IMR-90 (cell line): ENCODE data around the gene SHROOM3.

Experiments
- BHLHE40 ChIP-seq: fragments of 150-350 bp; IDR thresholded peaks from 2 replicates; pipeline ENCODE4 v1.6.1; 2016; ENCODE audit warnings: mild to moderate bottlenecking, low read depth, low read length
- CEBPB ChIP-seq: IDR thresholded peaks from 2 replicates; pipeline ENCODE4 v1.6.1; 2012; ENCODE audit warnings: low read depth, low read length, improper control_type of control experiment
- MAFK ChIP-seq: IDR thresholded peaks from 2 replicates; pipeline ENCODE4 v1.6.1; 2012; ENCODE audit warnings: low read depth, low read length, improper control_type of control experiment
- MXI1 ChIP-seq: IDR thresholded peaks from 2 replicates; pipeline ENCODE4 v1.6.1; 2012; ENCODE audit warnings: low read depth, mild to moderate bottlenecking, low read length, moderate library complexity, borderline replicate concordance
- NFE2L2 ChIP-seq: fragments of 150-350 bp; IDR thresholded peaks from 2 replicates; pipeline ENCODE4 v1.6.1; 2016; ENCODE audit warnings: low read depth, mild to moderate bottlenecking, low read length
- POLR2A ChIP-seq: IDR thresholded peaks from 2 replicates; pipeline ENCODE4 v1.6.1; 2012; ENCODE audit warnings: mild to moderate bottlenecking, low read depth, low read length
- RAD21 ChIP-seq: IDR thresholded peaks from 2 replicates; pipeline ENCODE4 v1.6.1; 2012; ENCODE audit warnings: low read length, improper control_type of control experiment
- RCOR1 ChIP-seq: IDR thresholded peaks from 2 replicates; pipeline ENCODE4 v1.6.1; 2012; ENCODE audit warnings: mild to moderate bottlenecking, low read length, improper control_type of control experiment; ENCODE audit not compliant: insufficient replicate concordance
- RFX5 ChIP-seq: IDR thresholded peaks from 2 replicates; pipeline ENCODE4 v1.8.0; 2012; ENCODE audit warnings: low read depth, mild to moderate bottlenecking, low read length, moderate library complexity
- SMC3 ChIP-seq: fragments of 150-350 bp; IDR thresholded peaks from 2 replicates; pipeline ENCODE4 v1.6.1; 2016; ENCODE audit warnings: low read depth, mild to moderate bottlenecking, antibody characterized with exemption, low read length, moderate library complexity
- TF ChIP-seq, protein P1 (sequence below): conservative IDR thresholded peaks from 2 replicates; pipeline ENCODE4 v1.5.1; 2012; ENCODE audit warnings: mild to moderate bottlenecking, low read depth, low read length, improper control_type of control experiment
- TF ChIP-seq, protein P2 (sequence below): fragments of 150-350 bp; IDR thresholded peaks from 2 replicates; pipeline ENCODE4 v1.6.1; 2016; ENCODE audit warnings: low read depth, mild to moderate bottlenecking, low read length, moderate library complexity, borderline replicate concordance
- TF ChIP-seq, protein P3 (sequence below): fragments of 150-350 bp; IDR thresholded peaks from 2 replicates; pipeline ENCODE4 v1.6.1; 2017; ENCODE audit warnings: mild to moderate bottlenecking, antibody characterized with exemption, low read length, low read depth

DNA sequence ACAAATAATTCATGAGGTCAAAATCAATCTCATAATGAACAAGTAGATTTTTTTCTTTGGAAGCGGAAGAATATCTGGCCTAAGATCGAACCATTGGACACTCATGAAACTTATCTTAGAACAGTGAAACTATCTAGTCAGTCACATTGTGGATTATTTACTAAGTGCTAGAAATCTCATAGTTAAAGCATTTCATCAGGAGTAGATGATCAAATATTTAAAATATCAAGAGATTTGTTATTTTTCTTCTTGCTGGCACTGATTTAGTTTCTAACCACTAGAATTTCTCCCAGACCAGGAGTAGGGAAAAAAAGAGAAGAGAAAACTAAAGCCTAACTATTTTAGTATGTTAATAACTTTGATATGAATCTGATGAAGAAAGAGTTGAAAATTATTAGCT lies 105.5 kb downstream of the SHROOM3 start:
- TF ChIP-seq, protein P1, sequence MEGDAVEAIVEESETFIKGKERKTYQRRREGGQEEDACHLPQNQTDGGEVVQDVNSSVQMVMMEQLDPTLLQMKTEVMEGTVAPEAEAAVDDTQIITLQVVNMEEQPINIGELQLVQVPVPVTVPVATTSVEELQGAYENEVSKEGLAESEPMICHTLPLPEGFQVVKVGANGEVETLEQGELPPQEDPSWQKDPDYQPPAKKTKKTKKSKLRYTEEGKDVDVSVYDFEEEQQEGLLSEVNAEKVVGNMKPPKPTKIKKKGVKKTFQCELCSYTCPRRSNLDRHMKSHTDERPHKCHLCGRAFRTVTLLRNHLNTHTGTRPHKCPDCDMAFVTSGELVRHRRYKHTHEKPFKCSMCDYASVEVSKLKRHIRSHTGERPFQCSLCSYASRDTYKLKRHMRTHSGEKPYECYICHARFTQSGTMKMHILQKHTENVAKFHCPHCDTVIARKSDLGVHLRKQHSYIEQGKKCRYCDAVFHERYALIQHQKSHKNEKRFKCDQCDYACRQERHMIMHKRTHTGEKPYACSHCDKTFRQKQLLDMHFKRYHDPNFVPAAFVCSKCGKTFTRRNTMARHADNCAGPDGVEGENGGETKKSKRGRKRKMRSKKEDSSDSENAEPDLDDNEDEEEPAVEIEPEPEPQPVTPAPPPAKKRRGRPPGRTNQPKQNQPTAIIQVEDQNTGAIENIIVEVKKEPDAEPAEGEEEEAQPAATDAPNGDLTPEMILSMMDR, result no peak
- TF ChIP-seq BHLHE40, result no peak
- no peak for TF ChIP-seq RFX5
- TF ChIP-seq POLR2A, result no peak
- TF ChIP-seq CEBPB, result no peak
- no peak for TF ChIP-seq MXI1
- TF ChIP-seq, protein P2, sequence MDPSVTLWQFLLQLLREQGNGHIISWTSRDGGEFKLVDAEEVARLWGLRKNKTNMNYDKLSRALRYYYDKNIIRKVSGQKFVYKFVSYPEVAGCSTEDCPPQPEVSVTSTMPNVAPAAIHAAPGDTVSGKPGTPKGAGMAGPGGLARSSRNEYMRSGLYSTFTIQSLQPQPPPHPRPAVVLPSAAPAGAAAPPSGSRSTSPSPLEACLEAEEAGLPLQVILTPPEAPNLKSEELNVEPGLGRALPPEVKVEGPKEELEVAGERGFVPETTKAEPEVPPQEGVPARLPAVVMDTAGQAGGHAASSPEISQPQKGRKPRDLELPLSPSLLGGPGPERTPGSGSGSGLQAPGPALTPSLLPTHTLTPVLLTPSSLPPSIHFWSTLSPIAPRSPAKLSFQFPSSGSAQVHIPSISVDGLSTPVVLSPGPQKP, result no peak
- TF ChIP-seq RCOR1, result no peak
- no peak for TF ChIP-seq MAFK
- TF ChIP-seq, protein P3, sequence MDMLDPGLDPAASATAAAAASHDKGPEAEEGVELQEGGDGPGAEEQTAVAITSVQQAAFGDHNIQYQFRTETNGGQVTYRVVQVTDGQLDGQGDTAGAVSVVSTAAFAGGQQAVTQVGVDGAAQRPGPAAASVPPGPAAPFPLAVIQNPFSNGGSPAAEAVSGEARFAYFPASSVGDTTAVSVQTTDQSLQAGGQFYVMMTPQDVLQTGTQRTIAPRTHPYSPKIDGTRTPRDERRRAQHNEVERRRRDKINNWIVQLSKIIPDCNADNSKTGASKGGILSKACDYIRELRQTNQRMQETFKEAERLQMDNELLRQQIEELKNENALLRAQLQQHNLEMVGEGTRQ, result no peak
- no peak for TF ChIP-seq RAD21
- TF ChIP-seq SMC3, result no peak
- no peak for TF ChIP-seq NFE2L2
